Activated CD8-positive, alpha-beta memory T cell treated with anti-CD3 and anti-CD28 coated beads, Interleukin-2, amount 50 U/mL, for 4 hours (primary cell): Measurements from ENCODE around the gene TMEM212.
"Not testable (repeated sequence)": the region's sequence is repeated elsewhere in the genome, so short reads cannot be mapped to it uniquely, and the experiment has no call there.

Experiments
- DNase-seq: peaks from one replicate; pipeline ENCODE4 v3.0.0-alpha.2; 2020

TMEM212 gene

GRCh38 chr3:171813897-171814460, 29.2 kb upstream of the TMEM212 start:
- peak; percentile 14 for DNase-seq

DNA sequence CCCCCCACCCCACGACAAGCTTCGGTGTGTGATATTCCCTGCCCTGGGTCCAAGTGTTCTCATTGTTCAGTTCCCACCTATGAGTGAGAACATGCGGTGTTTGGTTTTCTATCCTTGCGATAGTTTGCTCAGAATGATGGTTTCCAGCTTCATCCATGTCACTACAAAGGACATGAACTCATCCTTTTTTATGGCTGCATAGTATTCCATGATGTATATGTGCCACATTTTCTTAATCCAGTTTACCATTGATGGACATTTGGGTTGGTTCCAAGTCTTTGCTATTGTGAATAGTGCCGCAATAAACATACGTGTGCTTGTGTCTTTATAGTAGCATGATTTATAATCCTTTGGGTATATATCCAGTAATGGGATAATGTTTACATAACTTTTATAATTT, 28.5 kb upstream of the TMEM212 start:
- DNase-seq, result not testable (repeated sequence)

DNA sequence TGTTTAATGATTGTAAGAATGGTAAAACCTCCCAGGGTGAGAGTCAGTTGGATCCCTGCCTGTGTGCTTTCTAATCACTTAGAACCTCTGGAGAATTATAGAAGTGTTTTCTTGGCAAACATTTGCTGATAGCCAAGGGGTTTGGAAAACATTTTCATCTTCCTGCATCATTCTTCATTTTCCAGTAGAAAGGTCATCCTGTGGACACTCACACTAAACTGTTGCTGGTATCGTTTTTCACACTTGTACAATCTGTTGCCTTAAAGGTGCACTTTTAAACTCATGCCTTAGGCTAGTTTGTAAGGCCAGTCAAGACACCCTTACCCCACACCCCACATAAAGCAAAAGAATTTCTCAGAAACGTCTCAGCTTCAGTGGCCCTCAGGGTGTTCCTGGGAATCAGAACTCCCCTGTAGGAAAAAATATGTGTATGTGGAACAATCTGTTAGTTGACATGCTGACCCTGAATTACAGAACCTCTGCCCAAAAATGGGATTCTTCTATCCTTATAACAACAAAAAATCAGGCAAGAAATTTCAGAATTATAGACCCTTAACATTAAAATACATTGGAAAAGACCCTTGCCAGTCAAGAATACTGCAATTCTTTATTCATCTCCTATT, 27.1 kb upstream of the TMEM212 start:
- DNase-seq, result no peak

DNA sequence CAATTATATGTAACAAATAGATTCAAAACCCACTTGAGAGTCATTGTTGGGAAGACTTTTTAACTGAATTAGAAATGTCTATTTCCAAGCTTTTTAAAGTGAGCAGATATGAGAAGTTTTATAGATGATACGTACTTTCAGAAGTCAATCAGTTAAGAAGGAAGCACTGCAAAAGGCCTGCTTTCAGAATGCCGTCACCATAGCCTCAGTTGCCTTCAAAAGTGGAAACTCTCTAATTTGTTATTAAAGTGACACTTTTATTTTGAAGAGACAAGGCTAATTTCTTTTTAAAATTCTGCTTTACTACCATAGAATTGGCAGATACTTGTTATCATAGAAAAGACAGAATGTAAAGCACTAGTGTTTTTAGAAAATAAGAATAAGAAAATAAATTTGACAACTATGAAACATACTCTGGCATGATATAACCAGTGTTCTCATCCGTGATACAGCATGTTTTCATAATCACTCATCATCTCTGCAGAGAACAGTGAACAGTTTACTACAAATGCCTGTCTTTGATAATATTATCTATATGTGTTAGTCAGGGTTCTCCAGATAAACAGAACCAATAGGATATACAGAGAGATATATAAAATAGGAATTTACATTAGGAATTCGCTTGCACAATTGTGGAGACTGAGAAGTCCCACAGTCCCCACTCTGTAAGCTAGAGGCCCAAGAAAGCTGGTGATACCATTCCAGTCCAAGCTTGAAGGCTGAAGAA, 25.9 kb upstream of the TMEM212 start:
- no peak for DNase-seq

- no peak for DNase-seq
Measured at GRCh38 chr3:171821044-171821443, 22.1 kb upstream of the TMEM212 start.

DNA sequence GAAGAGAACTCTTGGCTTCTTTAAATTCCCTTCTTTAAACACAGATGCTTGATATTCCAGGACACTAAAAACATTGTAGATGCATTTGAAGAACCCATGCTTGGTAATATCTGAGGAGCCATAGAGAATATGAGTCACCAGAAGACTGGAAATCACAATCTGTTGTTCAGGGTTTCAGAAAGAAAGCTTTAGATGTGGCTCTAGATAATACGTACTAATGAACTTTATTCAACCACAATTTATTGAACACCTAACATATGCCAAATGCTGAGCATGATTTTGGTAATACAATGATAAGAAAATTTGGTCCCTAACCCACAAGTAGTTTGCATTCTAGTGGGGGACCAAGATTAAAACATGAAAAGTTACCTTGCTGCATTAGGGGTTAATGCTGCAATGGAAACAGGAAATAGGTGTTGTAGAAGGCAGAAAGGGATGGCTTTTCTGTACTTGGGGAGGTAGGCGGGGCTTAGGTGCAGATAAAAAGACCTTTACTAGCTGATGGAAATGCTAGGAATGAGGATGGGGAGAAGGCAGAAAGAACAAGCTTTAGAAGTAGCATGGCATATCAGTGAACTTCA, 21.3 kb upstream of the TMEM212 start:
- DNase-seq, result no peak

DNA sequence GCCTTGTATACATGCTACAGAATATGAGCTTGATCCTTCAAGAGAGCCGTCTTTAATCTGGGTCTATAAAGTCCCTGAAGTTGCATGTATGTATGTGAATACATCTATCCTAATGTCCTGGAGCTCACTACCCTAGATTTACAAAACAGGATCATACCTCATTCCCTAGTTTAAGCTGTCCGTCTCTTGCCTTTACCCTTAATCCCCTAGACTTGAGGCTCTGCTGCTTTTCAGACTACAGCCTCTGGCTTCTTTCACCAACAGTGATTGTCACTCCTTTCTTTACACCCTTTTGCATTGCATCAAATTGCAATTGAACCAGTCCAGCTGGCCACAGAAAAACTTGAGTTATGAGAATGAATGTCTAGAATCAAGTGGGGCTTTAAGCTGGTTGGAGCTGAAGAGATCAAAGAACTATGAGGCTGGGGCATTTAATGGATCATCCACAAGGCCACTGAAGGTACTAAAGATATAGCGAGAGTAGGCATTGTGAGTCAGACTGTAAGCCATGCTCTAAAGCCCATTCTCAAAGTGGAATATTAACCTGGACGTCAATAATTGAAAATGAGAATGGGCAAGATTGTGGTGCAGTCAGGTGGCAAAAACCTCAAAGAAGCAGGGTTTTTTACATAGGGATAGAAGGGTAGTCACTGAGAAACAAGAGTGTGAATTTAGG, 20.6 kb upstream of the TMEM212 start:
- no peak for DNase-seq

- DNase-seq, result no peak
Measured at GRCh38 chr3:171824116-171824515, 19.0 kb upstream of the TMEM212 start.

- no peak for DNase-seq
Measured at GRCh38 chr3:171824824-171825221, 18.3 kb upstream of the TMEM212 start.

GRCh38 chr3:171825222-171825828, 17.8 kb upstream of the TMEM212 start:
- DNase-seq, result no peak

DNA sequence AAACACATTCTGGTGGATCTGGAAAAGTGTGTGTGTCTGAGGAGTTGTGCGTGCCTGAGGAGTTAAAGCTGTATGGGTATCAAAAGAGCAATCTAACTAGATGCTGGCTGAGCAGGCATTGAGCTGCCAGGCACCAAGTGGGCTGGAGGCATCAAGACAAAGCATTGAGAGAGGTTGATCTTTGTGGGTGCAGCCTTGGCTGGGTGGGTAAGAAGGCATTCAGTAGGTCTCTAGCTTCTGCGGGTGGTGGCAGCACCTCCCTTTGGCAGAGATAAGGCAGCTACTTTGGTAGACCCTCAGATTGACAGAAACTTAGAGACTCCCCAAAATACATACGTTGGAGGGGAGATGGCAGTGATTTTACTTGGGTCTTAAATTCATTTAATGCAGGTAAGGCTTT, 15.8 kb upstream of the TMEM212 start:
- no peak for DNase-seq

- DNase-seq, result no peak
Measured at GRCh38 chr3:171827836-171828458, 15.2 kb upstream of the TMEM212 start.

DNA sequence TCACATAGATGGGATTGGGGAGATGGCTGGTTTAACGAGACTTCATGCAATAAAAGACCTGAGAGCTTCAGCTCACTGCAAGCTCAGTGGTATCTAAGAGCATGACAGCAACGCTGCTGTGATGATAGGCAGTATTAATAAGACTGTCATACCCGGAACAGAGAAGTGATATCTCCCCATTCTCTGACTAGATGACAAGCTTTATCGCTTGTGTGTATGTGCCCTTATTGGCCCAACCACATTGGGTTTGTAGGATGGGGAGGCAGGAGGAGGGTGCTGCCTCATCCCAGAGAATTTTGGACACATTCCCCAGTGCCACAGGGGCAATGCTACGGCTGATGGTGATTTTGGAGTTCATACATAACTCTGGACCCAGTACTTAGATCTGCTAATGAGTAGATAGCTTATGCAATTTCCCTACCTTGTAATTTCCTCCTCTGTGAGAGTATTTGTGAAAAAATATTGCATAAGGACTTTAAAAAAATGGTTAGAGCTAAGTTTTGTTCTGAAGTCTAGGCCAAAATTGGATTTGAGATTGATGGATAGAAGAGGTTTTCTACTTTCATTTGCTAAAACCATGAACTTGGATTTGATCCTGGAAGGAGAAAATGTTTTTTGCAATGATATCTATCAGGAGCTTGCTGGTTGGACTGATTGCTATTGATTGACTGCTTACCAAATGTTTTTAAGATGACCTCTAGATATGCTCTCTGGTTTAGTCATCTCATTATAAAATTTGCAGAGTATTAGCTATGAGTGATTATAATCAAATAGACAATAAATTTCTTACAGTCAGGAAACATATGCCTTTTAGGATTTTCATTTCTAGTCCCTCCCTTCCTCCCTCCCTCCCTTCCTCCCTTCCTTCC, 14.0 kb upstream of the TMEM212 start:
- DNase-seq, result no peak

- no peak for DNase-seq
Measured at GRCh38 chr3:171829841-171830517, 13.2 kb upstream of the TMEM212 start.

DNA sequence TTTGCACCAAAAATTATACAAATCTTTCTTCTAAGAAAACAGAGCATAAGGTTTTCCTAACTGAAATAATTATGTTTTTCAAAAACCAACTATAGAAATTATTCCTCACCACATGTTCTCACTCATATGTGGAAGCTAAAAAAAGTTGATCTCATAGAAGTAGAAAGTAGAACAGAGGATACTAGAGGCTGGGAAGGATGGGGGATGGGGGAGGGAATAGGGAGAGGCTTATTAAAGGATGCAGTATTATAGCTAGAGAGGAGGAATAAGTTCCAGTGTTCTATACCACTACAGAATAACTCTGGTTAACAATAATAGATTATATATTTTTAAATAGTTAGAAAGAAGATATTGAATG, 12.7 kb upstream of the TMEM212 start:
- no peak for DNase-seq

GRCh38 chr3:171831936-171832335, 11.2 kb upstream of the TMEM212 start:
- no peak for DNase-seq

GRCh38 chr3:171832989-171833388, 10.2 kb upstream of the TMEM212 start:
- no peak for DNase-seq

DNA sequence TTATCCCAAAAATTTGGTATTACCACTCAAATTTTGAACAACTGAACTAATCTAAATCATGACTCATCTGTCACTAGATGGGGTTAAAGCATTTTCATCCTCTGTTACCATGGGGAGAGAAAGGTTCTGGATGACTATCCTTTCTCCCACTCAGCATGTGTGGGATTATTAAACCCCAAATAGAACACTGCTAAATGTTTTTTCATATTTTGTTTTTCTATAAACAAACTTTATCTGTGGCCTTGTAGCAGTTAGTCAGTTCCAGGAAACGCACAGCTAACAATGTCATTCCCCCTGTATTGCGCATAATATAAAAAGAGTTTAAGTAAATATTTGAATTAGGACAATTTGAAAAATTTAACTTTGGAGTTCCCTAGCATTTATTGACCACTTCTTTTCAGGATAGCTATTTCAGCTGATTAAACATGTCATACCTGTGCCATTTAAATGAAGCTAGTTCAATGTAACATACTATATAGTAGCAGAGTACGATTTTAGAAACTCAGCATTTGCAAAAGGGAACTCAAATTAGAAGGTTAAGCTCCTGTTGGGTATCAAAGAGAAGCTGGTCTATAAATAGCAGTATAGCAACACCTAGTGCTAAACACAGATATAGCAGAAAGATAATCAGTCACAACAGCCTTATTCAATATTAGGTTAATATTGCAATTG, 9.2 kb upstream of the TMEM212 start:
- DNase-seq, result no peak

DNA sequence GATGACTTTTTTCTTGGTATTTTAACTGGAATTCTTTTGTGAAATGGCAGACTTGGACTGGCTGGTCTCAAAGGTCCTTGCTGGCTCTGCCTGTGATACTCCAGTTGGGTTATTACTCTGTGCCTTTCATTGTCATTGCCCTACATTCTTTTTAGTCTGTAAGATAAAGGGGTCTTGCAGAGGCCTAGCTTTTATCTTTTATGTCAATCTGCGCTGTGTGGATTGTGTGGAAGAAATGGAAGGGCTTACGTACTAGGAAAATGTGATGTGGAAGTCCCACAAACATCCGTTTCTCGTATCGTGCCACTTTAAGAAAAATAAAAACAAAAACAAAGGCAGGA, 8.7 kb upstream of the TMEM212 start:
- no peak for DNase-seq

DNA sequence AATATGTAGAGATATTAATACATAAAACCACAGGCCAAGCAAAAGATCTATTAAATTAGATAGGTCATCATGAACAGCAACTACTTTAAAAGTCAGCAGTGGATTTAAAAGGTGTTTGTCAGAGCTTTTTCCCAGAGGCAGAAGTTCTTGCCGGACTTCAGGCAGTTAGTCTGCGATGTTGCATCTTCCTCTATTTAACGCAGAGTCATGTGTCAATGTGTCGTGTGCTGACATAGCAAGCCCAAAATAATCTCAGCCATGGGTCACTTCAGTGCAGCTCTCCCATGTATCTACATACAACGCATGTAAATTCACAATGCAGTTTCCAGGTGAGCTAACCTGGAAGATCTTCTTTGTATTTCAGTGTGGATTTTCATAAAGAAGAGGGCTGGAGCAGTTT, 8.0 kb upstream of the TMEM212 start:
- no peak for DNase-seq

GRCh38 chr3:171835613-171836012, 7.5 kb upstream of the TMEM212 start:
- no peak for DNase-seq
